HG02623 (cell line): Measurements from ENCODE around the gene TSPAN16.
"Not testable (repeated sequence)": the region's sequence is repeated elsewhere in the genome, so short reads cannot be mapped to it uniquely, and the experiment has no call there.

Experiments used
- ATAC-seq: cut with Tn5 transposase; IDR thresholded peaks from one replicate; pipeline ENCODE4 v1.9.1; 2021; ENCODE audit warnings: moderate library complexity; ENCODE audit not compliant: unreplicated experiment

Gene TSPAN16

GRCh38 chr19:11306337-11306736 lies 10.4 kb downstream of the TSPAN16 start:
- no peak for ATAC-seq

DNA sequence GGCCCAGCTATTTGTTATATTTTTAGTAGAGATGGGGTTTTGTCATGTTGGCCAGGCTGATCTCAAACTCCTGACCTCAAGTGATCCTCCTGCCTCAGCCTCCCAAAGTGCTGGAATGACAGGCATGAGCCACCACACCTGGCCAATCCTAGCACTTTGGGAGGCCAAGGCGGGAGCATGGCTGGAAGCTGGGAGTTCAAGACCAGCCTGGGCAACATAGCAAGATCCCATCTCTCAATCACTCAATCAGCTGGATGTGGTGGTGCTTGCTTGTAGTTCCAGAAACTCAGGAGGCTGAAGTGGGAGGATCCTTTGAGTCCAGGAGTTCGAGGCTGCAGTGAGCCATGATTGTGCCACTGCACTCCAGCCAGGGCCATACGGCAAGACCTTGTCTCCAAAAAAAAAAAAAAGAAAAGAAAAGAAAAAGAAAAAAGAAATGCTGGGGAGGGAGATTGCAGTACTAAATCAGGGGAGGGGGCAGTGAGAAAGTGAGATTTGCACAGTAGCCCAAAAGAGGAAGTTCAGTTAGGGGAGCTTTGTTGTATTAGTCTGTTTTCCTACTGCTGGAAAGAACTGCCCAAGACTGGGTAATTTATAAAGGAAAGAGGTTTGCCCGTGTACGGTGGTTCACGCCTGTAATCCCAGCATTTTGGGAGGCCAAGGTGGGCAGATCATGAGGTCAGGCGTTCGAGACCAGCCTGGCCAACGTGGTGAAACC lies 24.5 kb downstream of the TSPAN16 start:
- not testable (repeated sequence) for ATAC-seq

GRCh38 chr19:11321191-11322126 lies 25.5 kb downstream of the TSPAN16 start:
- ATAC-seq, result no peak

DNA sequence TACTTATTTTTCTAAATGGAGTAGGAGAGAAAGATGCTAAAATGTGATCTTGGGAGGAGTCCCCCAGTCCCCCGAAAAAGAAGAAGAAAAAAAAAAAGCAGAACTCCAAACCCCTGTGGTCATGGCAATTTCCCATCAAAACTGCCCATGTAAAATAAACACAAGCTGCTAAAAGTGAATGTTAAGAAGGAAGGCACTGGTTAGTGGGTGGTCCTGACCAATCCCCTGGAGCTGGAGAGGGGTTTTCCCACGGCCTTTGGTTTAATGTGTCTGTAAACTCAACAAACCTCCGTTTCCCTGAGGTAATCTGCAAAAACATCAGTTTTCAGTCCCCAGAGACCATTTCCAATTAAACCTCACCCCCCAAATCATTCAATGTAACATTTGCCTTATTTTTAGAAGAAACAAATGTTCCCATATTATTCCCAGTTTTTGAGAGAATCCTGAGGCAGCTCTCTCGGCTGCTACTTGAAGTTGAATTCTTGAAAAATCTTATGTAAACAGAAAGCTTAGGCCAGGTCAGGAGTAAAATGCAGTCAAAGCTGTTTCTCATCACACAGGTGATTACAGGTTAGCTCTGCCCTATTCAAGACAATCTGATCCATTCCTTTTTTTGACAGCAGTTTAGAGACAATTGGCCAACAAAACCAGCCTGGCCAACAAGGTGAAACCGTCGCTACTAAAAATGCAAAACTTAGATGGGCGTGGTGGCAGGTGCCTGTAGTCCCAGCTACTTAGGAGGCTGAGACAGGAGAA lies 26.5 kb downstream of the TSPAN16 start:
- ATAC-seq, result no peak

GRCh38 chr19:11323601-11324078 lies 27.7 kb downstream of the TSPAN16 start:
- ATAC-seq, result no peak

DNA sequence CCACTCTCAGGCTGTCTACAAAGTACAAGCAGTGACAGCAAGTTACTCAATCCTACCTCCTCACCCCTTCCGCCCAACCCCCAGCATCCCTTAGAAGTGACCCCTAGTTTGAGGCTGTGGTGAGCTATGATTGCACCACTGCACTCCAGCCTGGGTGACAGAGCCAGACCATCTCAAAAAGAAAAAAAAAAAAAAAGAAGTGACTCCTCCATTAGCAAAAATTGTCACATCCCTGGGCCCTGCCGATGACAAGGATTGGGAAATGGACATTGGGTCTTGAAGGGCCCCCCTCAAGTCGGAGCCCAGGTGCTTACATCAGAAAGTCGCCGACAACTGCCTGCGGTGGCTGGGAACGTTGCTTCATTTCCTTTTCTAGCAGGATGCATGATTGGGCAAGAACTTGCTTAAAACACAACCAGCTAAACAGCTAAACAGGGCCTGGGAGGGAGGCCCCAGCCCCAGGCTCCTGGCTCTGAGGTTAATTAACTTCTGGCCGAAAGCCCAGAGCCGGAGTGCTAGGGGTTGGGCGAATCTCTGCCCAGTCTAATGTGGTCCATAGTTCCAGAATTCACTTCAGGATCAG lies 28.2 kb downstream of the TSPAN16 start:
- ATAC-seq, result no peak

- no peak for ATAC-seq
These were observed 28.9 kb downstream of the TSPAN16 start for GRCh38 chr19:11324748-11325389.

DNA sequence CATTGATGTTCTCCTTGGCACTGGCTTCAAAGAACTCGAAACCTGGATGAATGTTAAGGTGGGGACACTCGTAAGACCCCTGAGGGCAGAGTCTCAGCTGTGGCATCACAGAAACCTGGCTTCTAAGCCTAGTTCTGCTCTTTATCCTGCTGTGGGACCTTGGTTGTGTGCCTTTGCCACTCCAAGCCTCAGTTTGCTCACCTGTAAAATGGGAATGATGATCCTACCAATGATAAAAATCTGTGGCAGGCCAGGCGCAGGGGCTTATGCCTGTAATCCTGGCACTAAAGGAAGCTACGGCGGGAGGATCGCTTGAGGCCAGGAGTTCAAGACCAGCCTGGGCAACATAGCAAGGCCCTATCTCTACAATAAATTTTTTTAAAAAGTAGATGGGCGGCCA lies 29.6 kb downstream of the TSPAN16 start:
- ATAC-seq, result no peak

- ATAC-seq, result no peak
These were observed 34.2 kb downstream of the TSPAN16 start for GRCh38 chr19:11330127-11330526.

DNA sequence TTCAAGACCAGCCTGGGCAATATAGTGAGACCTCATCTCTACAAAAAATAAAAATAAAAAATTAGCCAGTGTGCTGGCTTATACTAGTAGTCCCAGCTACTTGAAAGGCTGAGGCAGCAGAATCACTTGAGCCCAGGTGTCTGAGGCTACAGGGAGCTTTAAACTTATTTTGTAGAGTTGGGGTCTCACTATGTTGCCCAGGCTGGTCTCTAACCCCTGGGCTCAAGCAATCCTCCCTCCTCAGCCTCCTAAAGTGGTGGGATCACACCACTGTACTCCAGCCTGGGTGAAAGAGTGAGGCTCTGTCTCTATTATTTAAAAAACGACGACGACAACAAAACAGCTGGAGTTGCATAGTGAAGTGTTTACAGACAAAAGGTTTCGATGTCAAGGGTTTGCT lies 35.5 kb downstream of the TSPAN16 start:
- no peak for ATAC-seq

DNA sequence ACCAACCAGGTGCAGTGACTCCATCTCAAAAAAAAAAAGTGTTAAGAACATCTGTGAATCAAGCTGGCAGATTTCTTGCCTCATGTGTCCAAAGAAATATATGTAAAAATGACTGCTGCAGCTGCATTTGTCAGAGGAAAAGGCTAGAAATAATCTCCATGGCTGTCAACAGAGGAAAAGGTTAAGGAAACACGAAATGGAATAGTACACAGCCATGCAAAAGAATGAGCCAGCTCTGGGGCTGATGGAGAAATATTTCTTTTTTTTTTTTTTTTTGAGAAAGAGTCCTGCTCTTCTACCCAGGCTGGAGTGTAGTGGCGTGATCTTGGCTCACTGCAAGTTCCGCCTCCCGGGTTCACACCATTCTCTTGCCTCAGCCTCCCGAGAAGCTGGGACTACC lies 36.9 kb downstream of the TSPAN16 start:
- no peak for ATAC-seq

DNA sequence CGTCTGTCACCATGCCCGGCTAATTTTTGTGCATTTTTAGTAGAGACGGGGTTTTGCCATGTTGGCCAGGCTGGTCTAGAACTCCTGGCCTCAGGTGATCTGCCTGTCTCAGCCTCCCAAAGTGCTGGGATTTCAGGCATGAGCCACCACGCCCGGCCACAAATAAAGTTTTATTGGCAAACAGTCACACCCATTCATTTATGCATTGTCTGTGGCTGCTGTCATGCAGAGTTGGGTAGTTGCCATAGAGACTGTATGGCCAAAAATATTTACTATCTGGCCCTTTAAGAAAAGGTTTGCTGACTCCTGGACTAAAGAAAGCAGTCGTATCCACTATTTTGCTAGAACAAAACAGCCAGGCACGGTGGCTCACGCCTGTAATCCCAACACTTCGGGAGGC lies 37.9 kb downstream of the TSPAN16 start:
- ATAC-seq, result not testable (repeated sequence)

DNA sequence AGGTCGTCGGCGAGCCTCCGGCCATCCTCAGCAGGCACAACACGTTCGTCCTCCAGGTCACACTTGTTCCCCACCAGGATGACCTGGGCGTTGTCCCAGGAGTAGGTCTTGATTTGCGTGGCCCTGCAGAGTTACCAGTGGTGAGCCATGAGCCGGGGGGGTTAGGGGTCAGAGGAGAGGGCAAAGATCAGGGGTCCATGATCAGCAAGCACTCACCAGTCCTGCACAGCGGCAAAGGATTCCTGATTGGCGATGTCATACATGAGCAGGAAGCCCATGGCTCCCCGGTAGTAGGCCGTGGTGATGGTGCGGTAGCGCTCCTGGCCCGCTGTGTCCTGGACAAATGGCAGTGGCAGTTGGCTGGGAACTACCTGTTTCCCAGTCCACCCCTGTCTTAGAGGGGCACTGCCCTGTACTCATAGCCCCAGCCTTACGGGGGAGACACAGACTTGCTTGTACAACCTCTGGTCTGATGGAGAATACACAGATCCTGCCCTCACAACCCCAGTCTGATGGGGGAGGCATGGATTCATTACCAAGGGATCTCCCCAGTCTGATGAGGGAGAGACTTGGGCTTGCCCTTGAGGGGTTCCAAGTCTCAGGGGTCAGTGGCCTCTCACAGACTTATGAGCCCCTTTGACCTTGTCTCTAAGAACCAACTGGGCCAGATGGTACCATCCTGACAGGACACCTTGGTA lies 39.6 kb downstream of the TSPAN16 start:
- no peak for ATAC-seq

DNA sequence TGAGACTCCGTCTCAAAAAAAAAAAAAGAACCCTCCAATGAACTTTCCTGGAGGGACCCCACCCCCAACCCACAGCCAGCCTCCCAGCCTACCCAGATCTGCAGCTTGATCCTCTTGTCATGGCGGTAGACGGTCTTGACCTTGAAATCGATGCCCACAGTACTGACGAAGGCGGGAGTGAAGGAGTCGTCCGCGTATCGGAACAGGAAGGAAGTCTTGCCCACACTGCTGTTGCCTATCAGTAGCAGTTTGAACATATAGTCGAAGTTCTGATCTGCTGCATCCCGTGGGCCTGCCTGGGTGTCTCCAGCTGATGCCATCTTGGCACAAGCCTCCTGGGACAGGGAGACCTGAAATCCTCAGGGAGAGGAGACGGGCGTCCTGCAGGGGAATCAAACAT lies 41.1 kb downstream of the TSPAN16 start:
- ATAC-seq, result no peak

GRCh38 chr19:11338121-11338520 lies 42.2 kb downstream of the TSPAN16 start:
- no peak for ATAC-seq

DNA sequence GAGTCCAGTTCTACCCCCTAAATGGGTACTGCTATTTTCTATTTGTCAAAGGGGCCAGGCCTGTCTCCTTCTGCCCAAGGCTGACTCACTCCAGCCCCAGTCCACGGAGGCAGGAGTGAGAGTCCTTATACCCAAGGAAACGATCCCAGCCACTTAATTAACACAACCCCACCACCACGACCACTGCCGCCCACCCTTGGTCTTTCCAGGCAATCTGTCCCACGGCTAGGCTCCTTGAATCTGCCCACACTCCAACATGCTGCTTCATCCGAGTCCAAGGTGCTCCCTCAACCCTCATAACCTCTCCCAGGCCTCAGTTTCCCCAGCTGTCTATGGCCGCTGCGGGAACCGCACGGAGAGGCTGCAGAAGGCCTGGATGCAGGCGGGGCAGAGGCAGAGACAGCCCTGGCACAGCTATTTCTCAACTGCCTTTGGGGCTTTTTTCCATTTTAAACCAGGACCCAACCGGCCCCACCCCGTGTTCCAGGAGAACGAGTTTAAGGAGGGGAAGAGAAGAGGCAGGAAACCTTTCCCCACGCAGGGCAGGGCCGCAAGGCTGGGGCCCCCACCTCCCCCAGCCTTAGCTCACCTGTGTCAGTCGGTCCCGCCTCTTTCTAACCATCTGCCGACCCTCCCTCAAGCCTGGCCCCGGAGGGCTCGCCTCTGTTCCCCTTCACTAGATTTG lies 42.8 kb downstream of the TSPAN16 start:
- no peak for ATAC-seq

DNA sequence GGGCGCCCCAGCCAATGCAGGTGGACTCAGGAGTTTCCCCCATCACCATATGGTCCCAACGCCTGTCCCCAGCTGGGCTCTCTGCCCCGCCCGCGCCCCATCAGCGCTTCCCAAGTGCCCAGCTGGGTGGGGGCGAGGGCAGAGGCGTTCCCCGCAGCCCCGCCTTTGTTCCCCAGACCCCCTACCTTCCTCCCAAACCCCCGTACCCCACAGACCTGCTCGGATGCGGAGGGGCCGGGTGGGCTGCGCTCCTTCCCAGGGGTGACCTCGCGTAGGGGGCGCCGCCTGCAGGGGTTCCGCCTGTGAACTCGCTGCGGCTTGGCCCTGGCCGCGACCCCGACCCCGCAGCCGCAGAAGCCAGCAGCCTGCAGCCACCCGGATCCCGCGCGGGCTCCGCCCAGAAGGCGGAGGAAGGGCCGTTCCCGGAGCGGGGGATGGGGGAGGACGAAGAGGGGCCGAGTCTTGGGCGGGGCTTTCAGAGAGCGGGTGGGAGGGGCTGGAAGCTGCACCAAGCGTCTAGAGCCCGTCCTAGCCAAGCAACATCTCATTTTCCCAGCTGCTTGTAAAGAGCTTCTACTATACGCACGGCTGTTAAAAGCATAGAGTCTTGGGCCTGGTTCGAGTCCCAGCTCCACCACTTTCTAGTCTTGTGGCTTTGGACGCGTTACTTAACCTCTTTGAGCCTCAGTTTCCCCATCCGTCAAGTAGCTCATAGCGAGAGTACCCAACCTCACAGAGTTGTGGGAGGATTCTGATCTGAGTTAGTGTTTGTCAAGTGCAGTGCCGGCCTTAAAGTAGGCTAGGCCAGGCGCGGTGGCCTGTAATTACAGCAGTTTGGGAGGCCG lies 43.5 kb downstream of the TSPAN16 start, which contains the start of gene RAB3D:
Gene RAB3D (minus strand): TSS at position 404 of the 845 bp plus-strand sequence. CDS start 2,258 bp downstream, outside the sequence.
- ATAC-seq, result peak; percentile 64

DNA sequence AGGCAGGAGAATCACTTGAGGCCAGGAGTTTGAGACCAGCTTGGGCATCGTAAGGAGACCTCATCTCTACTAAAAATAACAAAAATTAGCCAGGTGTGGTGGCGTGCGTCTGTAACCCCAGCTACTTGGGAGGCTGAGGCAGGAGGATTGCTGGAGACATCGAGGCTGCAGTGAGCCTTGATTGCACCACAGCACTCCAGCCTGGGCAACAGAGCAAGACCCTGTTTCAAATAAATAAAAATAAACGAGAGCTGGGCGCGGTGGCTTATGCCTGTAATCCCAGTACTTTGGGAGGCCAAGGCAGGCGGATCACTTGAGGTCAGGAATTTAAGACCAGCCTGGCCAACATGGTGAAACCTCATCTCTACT lies 44.1 kb downstream of the TSPAN16 start:
- ATAC-seq, result not testable (repeated sequence)
